Hepatocyte (in vitro differentiated cells): ENCODE data around the gene RPL13.

Experiments used
- CTCF ChIP-seq: fragments of 200-600 bp; sonication (generic); IDR thresholded peaks from 2 replicates; pipeline ENCODE4 v1.5.1; 2016; ENCODE audit warnings: antibody characterized with exemption, mild to moderate bottlenecking; ENCODE audit not compliant: poor library complexity
- EZH2 ChIP-seq: fragments of 200-600 bp; sonication (generic); IDR thresholded peaks from 2 replicates; pipeline ENCODE4 v1.6.1; 2016; ENCODE audit warnings: antibody characterized with exemption, mild to moderate bottlenecking, borderline replicate concordance

- TF ChIP-seq EZH2 (no peak), CTCF (no peak)
These were observed 26.4 kb downstream of the RPL13 start for GRCh38 chr16:89586853-89587252.
